Smooth muscle cell (in vitro differentiated cells): ENCODE data around the gene LMO1. TPM values are rescaled to one million over a fixed set of nuclear protein-coding genes. Genes with fewer than 3 reads are reported as not detected.

Experiments
- DNase-seq: peaks from one replicate; lab custom pipeline; 2025; ENCODE audit not compliant: unreplicated experiment; lab: John Stamatoyannopoulos, UW
- H2AFZ ChIP-seq: fragments of 200-600 bp; sonication (generic); 2 replicates; pipeline ENCODE4 v1.6.0; 2016; ENCODE audit warnings: antibody characterized with exemption, low read depth, mild to moderate bottlenecking
- H3F3A ChIP-seq: fragments of 200-600 bp; sonication (generic); 2 replicates; pipeline ENCODE4 v1.6.0; 2017; ENCODE audit warnings: antibody characterized with exemption, low read depth
- H3K27ac ChIP-seq: fragments of 200-600 bp; sonication (generic); 2 replicates; pipeline ENCODE4 v1.5.1; 2016; ENCODE audit warnings: low read depth, mild to moderate bottlenecking
- H3K27me3 ChIP-seq: fragments of 200-600 bp; sonication (generic); 2 replicates; pipeline ENCODE4 v1.6.1; 2016; ENCODE audit warnings: low read depth, mild to moderate bottlenecking
- H3K36me3 ChIP-seq: fragments of 200-600 bp; sonication (generic); 2 replicates; pipeline ENCODE4 v1.5.1; 2016; ENCODE audit warnings: low read depth
- H3K4me1 ChIP-seq: fragments of 200-600 bp; sonication (generic); 2 replicates; pipeline ENCODE4 v1.5.1; 2016; ENCODE audit warnings: low read depth
- H3K4me2 ChIP-seq: fragments of 200-600 bp; sonication (generic); 2 replicates; pipeline ENCODE4 v1.6.0; 2016; ENCODE audit warnings: mild to moderate bottlenecking
- H3K4me3 ChIP-seq: fragments of 200-600 bp; sonication (generic); 2 replicates; pipeline ENCODE4 v1.5.1; 2016; ENCODE audit warnings: mild to moderate bottlenecking
- H3K79me2 ChIP-seq: fragments of 200-600 bp; sonication (generic); 2 replicates; pipeline ENCODE4 v1.6.0; 2016; ENCODE audit warnings: low read depth, mild to moderate bottlenecking
- H3K9ac ChIP-seq: fragments of 200-600 bp; sonication (generic); 2 replicates; pipeline ENCODE4 v1.6.0; 2016; ENCODE audit warnings: low read depth
- H3K9me3 ChIP-seq: fragments of 200-600 bp; sonication (generic); replicated peaks from 2 replicates; pipeline ENCODE4 v1.5.1; 2016; ENCODE audit warnings: low read depth
- H4K20me1 ChIP-seq: fragments of 200-600 bp; sonication (generic); 2 replicates; pipeline ENCODE4 v1.6.0; 2016; ENCODE audit warnings: low read depth
- CTCF ChIP-seq: fragments of 200-600 bp; sonication (generic); IDR thresholded peaks from 2 replicates; pipeline ENCODE4 v1.5.1; 2017; ENCODE audit warnings: borderline replicate concordance, mild to moderate bottlenecking, antibody characterized with exemption; ENCODE audit not compliant: insufficient read depth, poor library complexity, severe bottlenecking
- WGBS: methylation state at CpG from one replicate; pipeline ENCODE4 v1.1.7; 2016; ENCODE audit warnings: low lambda C conversion rate; 5-methylcytosine and 5-hydroxymethylcytosine counted together
- polyA plus RNA-seq: library from polyadenylated mRNA; unstranded; fragments of >200 nt; fragmentation: Nextera tagmentation; extraction: Ambion mirVana; gene quantifications from 2 replicates; pipeline ENCODE4 v1.2.1, GENCODE V29; 2016
- total RNA-seq: library from RNA; depleted of rRNA; stranded (reverse); fragments of >200 nt; gene quantifications from 2 replicates; pipeline ENCODE4 v1.2.3, GENCODE V29; 2014

LMO1 gene
- total and polyA plus RNA-seq, 2 experiments from 2014 or later: 1.1 to 1.6 TPM

DNA sequence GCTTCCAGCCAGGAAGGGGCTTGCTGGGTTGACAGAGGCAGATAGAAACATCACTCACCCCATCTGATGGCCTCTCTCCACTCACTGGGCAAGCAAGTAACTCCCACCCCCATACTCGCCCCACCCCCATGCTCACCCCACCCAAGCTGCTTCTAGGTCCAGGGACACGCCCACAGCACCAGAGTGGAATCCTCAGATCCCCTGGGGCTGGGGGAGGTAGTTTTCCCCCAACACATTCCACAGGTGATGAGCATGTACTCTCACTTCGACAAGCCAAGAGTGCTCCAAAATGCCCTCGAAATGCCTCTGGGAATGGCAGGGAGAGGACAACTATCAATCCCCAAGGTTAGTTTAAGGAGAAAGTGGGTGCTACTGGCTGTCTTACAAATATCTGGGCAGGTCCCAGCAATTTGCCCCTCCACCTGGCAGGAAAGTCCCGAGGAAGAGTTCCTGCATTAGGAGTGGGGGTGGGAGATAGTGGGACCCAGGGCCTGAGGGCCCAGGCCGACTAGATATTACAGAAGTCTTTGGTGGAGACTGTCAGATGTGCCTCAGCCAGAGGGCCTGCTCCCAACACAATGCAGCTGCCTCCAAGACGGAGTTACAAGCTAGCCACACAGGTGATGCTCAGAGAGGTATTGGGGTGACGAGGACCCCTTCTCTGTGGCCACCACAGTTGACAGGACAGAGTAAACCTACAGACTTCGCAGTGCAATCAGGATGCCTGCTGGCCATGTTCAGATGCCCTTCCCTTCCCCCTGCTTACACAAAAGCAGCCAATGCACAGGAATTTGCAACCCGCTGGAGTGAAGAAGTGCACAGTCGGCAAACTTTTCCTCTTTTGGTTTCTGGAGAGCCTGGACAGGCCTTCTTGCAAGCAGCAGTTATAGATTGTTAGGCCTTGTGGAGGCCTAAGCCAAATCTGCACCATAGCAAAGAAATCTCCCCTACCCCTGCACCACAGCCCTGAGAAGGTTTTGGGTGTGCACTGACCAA lies 2.9 kb upstream of the LMO1 start:
- Histone ChIP-seq H3K4me3 (no peak overlapping the region), H3K79me2 (no peaks in the 10 kb centered on the region), H3K36me3 (no peaks in the 10 kb centered on the region), H3K9ac (no peak overlapping the region), H4K20me1 (no peaks in the 10 kb centered on the region), H3K27ac (no peak overlapping the region), H3K4me1 (peaks cover 8% of the 10 kb centered on the region), H2AFZ (no peak overlapping the region), H3F3A (no peaks in the 10 kb centered on the region), H3K27me3 (peaks cover 88% of the 10 kb centered on the region), H3K9me3 (no peaks in the 10 kb centered on the region), H3K4me2 (no peak overlapping the region)
- TF ChIP-seq CTCF: no peak
- 84% methylated on average over 10 of the region's 11 CpGs for WGBS
- no peak for DNase-seq

DNA sequence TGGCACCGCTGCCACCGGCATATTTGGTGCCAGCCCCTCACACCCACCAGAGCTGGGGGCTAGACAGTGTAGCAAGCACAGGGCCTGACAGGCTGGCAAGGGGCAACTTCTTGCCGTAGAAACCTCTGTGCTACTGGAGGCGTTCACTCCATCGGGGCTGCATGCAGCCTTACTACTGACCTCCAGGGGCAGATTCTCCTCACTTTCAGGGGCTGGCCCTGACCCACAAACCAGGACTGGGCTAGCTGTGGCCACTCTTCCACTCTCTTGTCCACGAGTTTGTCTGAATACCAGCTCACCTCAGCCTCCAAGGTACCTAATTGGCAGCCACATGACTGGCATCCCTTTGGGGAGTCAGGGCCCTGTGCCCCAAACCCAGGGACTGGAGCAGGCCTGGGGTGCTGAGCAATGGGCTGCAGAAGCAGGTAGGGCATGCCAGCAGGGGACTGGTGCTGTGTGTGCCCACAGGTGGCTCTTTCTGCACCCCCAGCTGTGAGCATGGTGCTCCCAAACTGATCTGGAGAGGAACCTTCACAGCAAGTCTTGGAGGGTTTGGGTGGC lies 2.1 kb upstream of the LMO1 start:
- no peak overlapping the region for H3K4me2 ChIP-seq
- H3K79me2 ChIP-seq: no peaks in the 10 kb centered on the region
- no peak for DNase-seq
- H4K20me1 ChIP-seq: no peaks in the 10 kb centered on the region
- H3K27ac ChIP-seq: no peak overlapping the region
- H3K9me3 ChIP-seq: no peaks in the 10 kb centered on the region
- H3K36me3 ChIP-seq: no peaks in the 10 kb centered on the region
- no peak overlapping the region for H2AFZ ChIP-seq
- no peak overlapping the region for H3K9ac ChIP-seq
- H3F3A ChIP-seq: no peaks in the 10 kb centered on the region
- WGBS: 69% methylated on average over 6 of the region's 6 CpGs
- H3K4me1 ChIP-seq: peaks cover 8% of the 10 kb centered on the region
- H3K4me3 ChIP-seq: no peak overlapping the region
- peaks cover 88% of the 10 kb centered on the region for H3K27me3 ChIP-seq
- TF ChIP-seq CTCF: peak; percentile 27

DNA sequence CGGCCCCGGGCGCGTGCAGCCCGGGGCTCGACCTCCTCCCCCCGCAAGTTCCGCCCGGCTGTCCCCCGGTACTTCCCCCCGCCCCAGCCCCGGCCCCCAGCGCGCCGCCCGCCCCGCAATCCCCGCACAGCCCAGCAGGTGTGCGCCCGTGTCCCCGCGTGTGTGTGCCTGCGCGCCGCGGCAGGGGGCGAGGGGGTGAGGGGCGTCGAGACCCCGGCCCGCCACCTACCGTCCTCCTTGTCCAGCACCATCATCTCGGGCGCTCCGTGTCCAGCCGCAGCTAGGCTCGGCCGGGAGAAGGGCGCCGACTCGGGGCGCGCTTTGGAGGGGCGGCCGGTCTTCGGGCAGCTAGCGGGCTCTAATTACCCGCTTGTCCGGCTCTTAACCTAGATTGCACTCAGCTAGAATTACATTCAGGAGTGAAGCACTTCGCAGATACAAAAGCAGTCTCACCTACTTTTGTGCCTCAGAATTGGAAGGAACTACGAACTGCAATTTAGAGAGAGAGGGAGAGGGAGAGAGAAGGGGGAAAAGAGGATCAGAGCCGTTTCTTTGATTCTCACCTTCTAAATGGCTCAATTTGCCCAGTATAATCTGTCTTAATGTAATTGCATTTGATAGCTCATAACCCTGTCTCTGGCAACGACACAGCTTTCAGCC lies 439 bp downstream of the LMO1 start:
- TF ChIP-seq CTCF: peak; percentile 22
- 2% methylated on average over 25 of the region's 53 CpGs for WGBS
- peak overlapping the region; percentile 1 for H2AFZ ChIP-seq
- peak overlapping the region; percentile 54 for H3K4me3 ChIP-seq
- no peaks in the 10 kb centered on the region for H3K9me3 ChIP-seq
- no peaks in the 10 kb centered on the region for H3K79me2 ChIP-seq
- H3K4me2 ChIP-seq: peak overlapping the region; percentile 96
- no peaks in the 10 kb centered on the region for H3K36me3 ChIP-seq
- H3K27ac ChIP-seq: no peak overlapping the region
- DNase-seq: no peak
- no peak overlapping the region for H3K9ac ChIP-seq
- no peaks in the 10 kb centered on the region for H3F3A ChIP-seq
- H4K20me1 ChIP-seq: no peaks in the 10 kb centered on the region
- H3K4me1 ChIP-seq: peaks cover 4% of the 10 kb centered on the region
- peaks cover 66% of the 10 kb centered on the region for H3K27me3 ChIP-seq
